ENCODE results near the gene ZNF772.

The ZNF772 gene

GRCh38 chr19:57435062-57435978, 42.0 kb downstream of the ZNF772 start, which contains the start of gene ZNF749:
TSS of gene ZNF749 (plus strand) at chr19:57435325. CDS start at chr19:57435579, 254 bp downstream.
- DNase-seq (ENCODE audit: low spot score) = peak; percentile 92

GRCh38 chr19:57434386-57435061, 42.8 kb downstream of the ZNF772 start:
- DNase-seq (ENCODE audit: low spot score) = peak; percentile 20

DNA sequence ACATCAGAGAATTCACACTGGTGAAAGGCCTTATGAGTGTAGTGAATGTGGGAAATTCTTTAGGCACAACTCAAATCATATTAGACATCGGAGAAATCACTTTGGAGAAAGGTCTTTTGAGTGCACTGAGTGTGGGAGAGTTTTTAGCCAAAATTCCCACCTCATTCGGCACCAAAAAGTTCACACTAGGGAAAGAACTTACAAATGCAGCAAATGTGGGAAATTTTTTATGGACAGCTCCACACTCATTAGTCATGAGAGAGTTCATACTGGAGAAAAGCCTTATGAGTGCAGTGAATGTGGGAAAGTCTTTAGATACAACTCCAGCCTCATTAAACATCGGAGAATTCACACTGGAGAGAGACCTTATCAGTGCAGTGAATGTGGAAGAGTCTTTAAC, 56.3 kb downstream of the ZNF772 start:
- no peak for DNase-seq (ENCODE audit: low spot score)

DNA sequence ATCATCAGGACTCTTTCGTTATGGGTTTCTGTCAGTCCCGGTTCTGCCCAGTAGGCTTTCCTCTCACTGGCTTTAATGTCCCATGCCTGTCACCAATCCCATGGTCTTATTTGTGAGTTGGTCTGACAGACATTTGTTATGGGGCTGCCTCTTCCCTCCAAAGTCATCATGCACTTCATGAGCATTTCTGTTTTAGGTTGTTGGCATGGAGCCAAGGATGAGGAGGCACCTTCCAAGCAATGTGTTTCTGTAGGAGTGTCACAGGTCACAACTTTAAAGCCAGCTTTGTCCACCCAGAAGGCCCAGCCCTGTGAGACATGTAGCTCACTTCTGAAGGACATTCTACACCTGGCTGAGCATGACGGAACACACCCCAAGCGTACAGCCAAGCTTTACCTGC, 57.9 kb downstream of the ZNF772 start:
- no peak for DNase-seq (ENCODE audit: low spot score)

Data from HuH-7 (cell line).